IMR-90 (cell line): ENCODE results near the gene RPS27L.

Experiments
- POLR2A ChIP-seq: IDR thresholded peaks from 2 replicates; pipeline ENCODE4 v1.6.1; 2012; ENCODE audit warnings: mild to moderate bottlenecking, low read depth, low read length
- TF ChIP-seq, protein P1 (sequence below): conservative IDR thresholded peaks from 2 replicates; pipeline ENCODE4 v1.5.1; 2012; ENCODE audit warnings: mild to moderate bottlenecking, low read depth, low read length, improper control_type of control experiment

DNA sequence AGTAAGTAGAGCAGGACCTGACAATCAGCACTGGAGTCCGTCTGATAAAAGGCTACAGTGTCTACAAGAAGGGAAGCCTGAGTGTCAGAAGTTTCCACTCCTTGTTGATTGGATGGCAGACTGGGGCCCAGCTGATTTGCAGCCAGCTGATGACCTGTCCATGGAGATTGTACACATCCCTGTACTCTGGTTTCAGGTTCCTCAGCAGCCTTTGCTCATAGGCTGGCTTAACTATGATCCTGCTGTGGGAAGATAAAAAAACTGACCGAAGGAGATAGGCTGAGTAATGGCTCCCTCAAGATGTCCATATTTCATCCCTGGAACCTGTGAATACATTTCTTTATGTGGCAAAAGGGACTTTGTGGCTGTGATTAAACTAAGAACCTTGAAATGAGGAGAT, 47.4 kb downstream of the RPS27L start:
- TF ChIP-seq, protein P1, sequence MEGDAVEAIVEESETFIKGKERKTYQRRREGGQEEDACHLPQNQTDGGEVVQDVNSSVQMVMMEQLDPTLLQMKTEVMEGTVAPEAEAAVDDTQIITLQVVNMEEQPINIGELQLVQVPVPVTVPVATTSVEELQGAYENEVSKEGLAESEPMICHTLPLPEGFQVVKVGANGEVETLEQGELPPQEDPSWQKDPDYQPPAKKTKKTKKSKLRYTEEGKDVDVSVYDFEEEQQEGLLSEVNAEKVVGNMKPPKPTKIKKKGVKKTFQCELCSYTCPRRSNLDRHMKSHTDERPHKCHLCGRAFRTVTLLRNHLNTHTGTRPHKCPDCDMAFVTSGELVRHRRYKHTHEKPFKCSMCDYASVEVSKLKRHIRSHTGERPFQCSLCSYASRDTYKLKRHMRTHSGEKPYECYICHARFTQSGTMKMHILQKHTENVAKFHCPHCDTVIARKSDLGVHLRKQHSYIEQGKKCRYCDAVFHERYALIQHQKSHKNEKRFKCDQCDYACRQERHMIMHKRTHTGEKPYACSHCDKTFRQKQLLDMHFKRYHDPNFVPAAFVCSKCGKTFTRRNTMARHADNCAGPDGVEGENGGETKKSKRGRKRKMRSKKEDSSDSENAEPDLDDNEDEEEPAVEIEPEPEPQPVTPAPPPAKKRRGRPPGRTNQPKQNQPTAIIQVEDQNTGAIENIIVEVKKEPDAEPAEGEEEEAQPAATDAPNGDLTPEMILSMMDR, result no peak
- TF ChIP-seq POLR2A, result no peak
